ENCODE measurements around the gene MAPK10. TPM values are rescaled to one million over a fixed set of nuclear protein-coding genes. Genes with fewer than 3 reads are reported as not detected.

MAPK10 gene
- total and polyA plus RNA-seq, 10 of the 15 experiments (the other 5 are each of a cell fraction or from before 2014, with no cell fraction given) = 1.1 to 4.2 (median 2.4) TPM

GRCh38 chr4:86381431-86381830 lies 21.6 kb upstream of the MAPK10 start:
- BruUV-seq (replicated peaks) = no TSS peak
- CTCF ChIA-PET = no interaction called here
- ATAC-seq (no peak), FAIRE-seq (no peak), DNase-seq (ENCODE audit: low read depth, low spot score) (no peak)
- RAD21 ChIA-PET (ENCODE audit: unreplicated experiment) = no interaction called here
- Histone ChIP-seq H3K4me1 (ENCODE audit: control insufficient read depth, insufficient read depth, low read length) (no peaks in the 10 kb centered on the region), H3K9me3 (replicated peaks; ENCODE audit: control insufficient read depth, insufficient read depth, low read length) (no peaks in the 10 kb centered on the region), H3K27me3 (replicated peaks in 1 of 2; ENCODE audit: control insufficient read depth in 2 of 2, insufficient read depth in 2 of 2, low read length in 1 of 2) (no peaks in the 10 kb centered on the region), H3K27ac (ENCODE audit: control insufficient read depth, insufficient read depth) (no peak overlapping the region), H3K4me2 (ENCODE audit: control insufficient read depth, insufficient read depth) (no peak overlapping the region), H3K36me3 (ENCODE audit: control insufficient read depth in 2 of 2, insufficient read depth in 2 of 2, low read length in 1 of 2) (no peaks in the 10 kb centered on the region), H3K9ac (ENCODE audit: control insufficient read depth, insufficient read depth, low read length) (no peak overlapping the region), H2AFZ (ENCODE audit: control insufficient read depth, low read depth, low read length) (no peak overlapping the region), H3K79me2 (ENCODE audit: control insufficient read depth, insufficient read depth, low read length) (no peaks in the 10 kb centered on the region), H3K4me3 (no peak overlapping the region), H4K20me1 (ENCODE audit: control insufficient read depth, insufficient read depth) (no peaks in the 10 kb centered on the region)
- in situ Hi-C loops (cut with MboI) = no loop called here
- POLR2A ChIA-PET = no interaction called here
- 7% methylated on average over 4 of the region's 4 CpGs for WGBS (ENCODE audit: insufficient coverage, insufficient replicate concordance, low lambda C conversion rate, missing lambda C conversion rate)
- SMC1A ChIA-PET (ENCODE audit: uncharacterized antibody, unreplicated experiment) = no interaction called here
- intact Hi-C loops (cut with micrococcal nuclease; ENCODE audit: unreplicated experiment) = no loop called here
- TF ChIP-seq EZH2 (IDR thresholded peaks at IDR 0.05; ENCODE audit: borderline replicate concordance, control insufficient read depth, low read depth, low read length) (no peak), DPF2 (IDR thresholded peaks at IDR 0.05) (no peak), ATF7 (IDR thresholded peaks at IDR 0.05; ENCODE audit: low read depth) (no peak)
- TF ChIP-seq, protein P1, sequence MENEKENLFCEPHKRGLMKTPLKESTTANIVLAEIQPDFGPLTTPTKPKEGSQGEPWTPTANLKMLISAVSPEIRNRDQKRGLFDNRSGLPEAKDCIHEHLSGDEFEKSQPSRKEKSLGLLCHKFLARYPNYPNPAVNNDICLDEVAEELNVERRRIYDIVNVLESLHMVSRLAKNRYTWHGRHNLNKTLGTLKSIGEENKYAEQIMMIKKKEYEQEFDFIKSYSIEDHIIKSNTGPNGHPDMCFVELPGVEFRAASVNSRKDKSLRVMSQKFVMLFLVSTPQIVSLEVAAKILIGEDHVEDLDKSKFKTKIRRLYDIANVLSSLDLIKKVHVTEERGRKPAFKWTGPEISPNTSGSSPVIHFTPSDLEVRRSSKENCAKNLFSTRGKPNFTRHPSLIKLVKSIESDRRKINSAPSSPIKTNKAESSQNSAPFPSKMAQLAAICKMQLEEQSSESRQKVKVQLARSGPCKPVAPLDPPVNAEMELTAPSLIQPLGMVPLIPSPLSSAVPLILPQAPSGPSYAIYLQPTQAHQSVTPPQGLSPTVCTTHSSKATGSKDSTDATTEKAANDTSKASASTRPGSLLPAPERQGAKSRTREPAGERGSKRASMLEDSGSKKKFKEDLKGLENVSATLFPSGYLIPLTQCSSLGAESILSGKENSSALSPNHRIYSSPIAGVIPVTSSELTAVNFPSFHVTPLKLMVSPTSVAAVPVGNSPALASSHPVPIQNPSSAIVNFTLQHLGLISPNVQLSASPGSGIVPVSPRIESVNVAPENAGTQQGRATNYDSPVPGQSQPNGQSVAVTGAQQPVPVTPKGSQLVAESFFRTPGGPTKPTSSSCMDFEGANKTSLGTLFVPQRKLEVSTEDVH (IDR thresholded peaks at IDR 0.05; ENCODE audit: low read depth, partially characterized antibody) = no peak

DNA sequence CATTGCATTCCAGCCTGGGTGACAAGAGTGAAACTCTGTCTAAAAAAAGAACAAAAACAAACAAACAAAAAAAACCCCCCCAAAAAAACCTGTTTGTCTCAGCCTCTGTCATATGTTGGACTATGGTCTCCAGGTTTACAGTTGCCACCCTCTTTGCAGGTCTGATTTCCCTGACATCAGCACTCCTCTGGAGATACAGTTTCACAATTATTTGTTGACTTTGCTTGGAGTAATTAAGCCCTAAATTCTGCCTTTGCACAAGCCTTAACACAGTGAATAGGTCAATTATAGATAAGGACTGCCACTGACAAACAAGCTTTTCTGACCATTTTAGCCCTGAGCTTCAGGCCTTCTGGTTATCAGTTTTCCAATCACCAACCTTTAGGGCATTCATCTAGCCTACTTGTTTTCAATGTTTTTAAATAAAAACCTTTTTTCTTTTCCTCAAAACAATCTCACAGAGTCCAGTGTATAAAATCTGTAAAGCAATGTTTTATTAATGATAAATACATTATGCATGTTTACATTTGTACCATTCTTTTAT lies 20.4 kb upstream of the MAPK10 start:
- H4K20me1 ChIP-seq (ENCODE audit: control insufficient read depth, insufficient read depth) = no peaks in the 10 kb centered on the region
- no peaks in the 10 kb centered on the region for H3K79me2 ChIP-seq (ENCODE audit: control insufficient read depth, insufficient read depth, low read length)
- H3K9ac ChIP-seq (ENCODE audit: control insufficient read depth, insufficient read depth, low read length) = no peak overlapping the region
- in situ Hi-C loops (cut with MboI) (no loop called here), intact Hi-C loops (cut with micrococcal nuclease; ENCODE audit: unreplicated experiment) (no loop called here)
- no peaks in the 10 kb centered on the region for H3K4me1 ChIP-seq (ENCODE audit: control insufficient read depth, insufficient read depth, low read length)
- DNase-seq (ENCODE audit: low read depth, low spot score) (no peak), ATAC-seq (no peak), FAIRE-seq (no peak)
- no peak overlapping the region for H3K4me2 ChIP-seq (ENCODE audit: control insufficient read depth, insufficient read depth)
- ChIA-PET SMC1A (ENCODE audit: uncharacterized antibody, unreplicated experiment) (no interaction called here), POLR2A (no interaction called here), CTCF (no interaction called here), RAD21 (ENCODE audit: unreplicated experiment) (no interaction called here)
- H3K36me3 ChIP-seq (ENCODE audit: control insufficient read depth in 2 of 2, insufficient read depth in 2 of 2, low read length in 1 of 2) = no peaks in the 10 kb centered on the region
- no peaks in the 10 kb centered on the region for H3K9me3 ChIP-seq (replicated peaks; ENCODE audit: control insufficient read depth, insufficient read depth, low read length)
- no peak overlapping the region for H3K27ac ChIP-seq (ENCODE audit: control insufficient read depth, insufficient read depth)
- no peaks in the 10 kb centered on the region for H3K27me3 ChIP-seq (replicated peaks in 1 of 2; ENCODE audit: control insufficient read depth in 2 of 2, insufficient read depth in 2 of 2, low read length in 1 of 2)
- no peak overlapping the region for H2AFZ ChIP-seq (ENCODE audit: control insufficient read depth, low read depth, low read length)
- no TSS peak for BruUV-seq (replicated peaks)
- no peak overlapping the region for H3K4me3 ChIP-seq
- TF ChIP-seq POLR2AphosphoS5 (IDR thresholded peaks at IDR 0.05; ENCODE audit: low read length) (no peak), KLF5 (IDR thresholded peaks at IDR 0.05; ENCODE audit: partially characterized antibody) (no peak), POU2F2 (IDR thresholded peaks at IDR 0.05; ENCODE audit: borderline replicate concordance, low read depth, low read length) (no peak), SIN3A (IDR thresholded peaks at IDR 0.05; ENCODE audit: low read depth, low read length) (no peak), TAF1 (IDR thresholded peaks at IDR 0.05; ENCODE audit: borderline replicate concordance, low read depth, low read length) (no peak), SRF (IDR thresholded peaks at IDR 0.05; ENCODE audit: low read depth in 2 of 2, low read length in 2 of 2) (no peak), BHLHE40 (IDR thresholded peaks at IDR 0.05; ENCODE audit: borderline replicate concordance in 1 of 2, low read depth in 2 of 2, low read length in 1 of 2) (no peak), SKIL (IDR thresholded peaks at IDR 0.05; ENCODE audit: low read depth, poor library complexity, severe bottlenecking) (no peak)
- TF ChIP-seq, protein P2, sequence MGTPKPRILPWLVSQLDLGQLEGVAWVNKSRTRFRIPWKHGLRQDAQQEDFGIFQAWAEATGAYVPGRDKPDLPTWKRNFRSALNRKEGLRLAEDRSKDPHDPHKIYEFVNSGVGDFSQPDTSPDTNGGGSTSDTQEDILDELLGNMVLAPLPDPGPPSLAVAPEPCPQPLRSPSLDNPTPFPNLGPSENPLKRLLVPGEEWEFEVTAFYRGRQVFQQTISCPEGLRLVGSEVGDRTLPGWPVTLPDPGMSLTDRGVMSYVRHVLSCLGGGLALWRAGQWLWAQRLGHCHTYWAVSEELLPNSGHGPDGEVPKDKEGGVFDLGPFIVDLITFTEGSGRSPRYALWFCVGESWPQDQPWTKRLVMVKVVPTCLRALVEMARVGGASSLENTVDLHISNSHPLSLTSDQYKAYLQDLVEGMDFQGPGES (IDR thresholded peaks at IDR 0.05) = no peak

Data from GM12878 (cell line).